Measurements from ENCODE around the gene TDO2.

The TDO2 gene

DNA sequence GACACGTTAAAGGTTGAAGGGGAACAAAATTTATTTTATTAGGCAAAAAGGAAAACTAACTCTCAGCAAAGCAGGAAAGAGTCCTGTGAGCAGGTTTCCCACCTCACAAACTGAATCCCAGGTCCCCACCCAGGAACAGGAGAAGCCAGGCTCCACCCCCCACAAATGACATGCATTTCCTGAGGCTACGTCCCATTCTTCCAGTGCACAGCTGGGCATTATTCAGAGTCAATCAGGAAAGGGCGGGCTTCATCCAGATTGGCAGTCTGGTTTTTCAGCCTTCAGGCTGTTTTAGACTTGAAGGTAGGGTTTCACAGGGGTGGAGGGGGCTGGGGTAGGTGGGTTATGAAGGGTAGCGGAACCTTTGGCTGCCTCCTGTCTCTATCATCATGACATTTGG is 25.5 kb upstream of the TDO2 start:
- ATAC-seq (ENCODE audit: low read depth): no peak
- Histone ChIP-seq H3K36me3 (ENCODE audit: low read depth) (no peaks in the 10 kb centered on the region), H3K4me1 (ENCODE audit: insufficient read depth, poor library complexity, severe bottlenecking) (no peaks in the 10 kb centered on the region), H3K27ac (ENCODE audit: poor library complexity, severe bottlenecking) (no peak overlapping the region), H3K9me3 (ENCODE audit: severe bottlenecking) (peaks cover 3% of the 10 kb centered on the region), H3K27me3 (ENCODE audit: insufficient read depth, poor library complexity, severe bottlenecking) (no peaks in the 10 kb centered on the region), H3K4me3 (ENCODE audit: severe bottlenecking) (no peak overlapping the region)
- TF ChIP-seq, protein P1, sequence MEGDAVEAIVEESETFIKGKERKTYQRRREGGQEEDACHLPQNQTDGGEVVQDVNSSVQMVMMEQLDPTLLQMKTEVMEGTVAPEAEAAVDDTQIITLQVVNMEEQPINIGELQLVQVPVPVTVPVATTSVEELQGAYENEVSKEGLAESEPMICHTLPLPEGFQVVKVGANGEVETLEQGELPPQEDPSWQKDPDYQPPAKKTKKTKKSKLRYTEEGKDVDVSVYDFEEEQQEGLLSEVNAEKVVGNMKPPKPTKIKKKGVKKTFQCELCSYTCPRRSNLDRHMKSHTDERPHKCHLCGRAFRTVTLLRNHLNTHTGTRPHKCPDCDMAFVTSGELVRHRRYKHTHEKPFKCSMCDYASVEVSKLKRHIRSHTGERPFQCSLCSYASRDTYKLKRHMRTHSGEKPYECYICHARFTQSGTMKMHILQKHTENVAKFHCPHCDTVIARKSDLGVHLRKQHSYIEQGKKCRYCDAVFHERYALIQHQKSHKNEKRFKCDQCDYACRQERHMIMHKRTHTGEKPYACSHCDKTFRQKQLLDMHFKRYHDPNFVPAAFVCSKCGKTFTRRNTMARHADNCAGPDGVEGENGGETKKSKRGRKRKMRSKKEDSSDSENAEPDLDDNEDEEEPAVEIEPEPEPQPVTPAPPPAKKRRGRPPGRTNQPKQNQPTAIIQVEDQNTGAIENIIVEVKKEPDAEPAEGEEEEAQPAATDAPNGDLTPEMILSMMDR (IDR thresholded peaks at IDR 0.05; ENCODE audit: poor library complexity, severe bottlenecking): no peak
- no peak for DNase-seq (ENCODE audit: low spot score)

DNA sequence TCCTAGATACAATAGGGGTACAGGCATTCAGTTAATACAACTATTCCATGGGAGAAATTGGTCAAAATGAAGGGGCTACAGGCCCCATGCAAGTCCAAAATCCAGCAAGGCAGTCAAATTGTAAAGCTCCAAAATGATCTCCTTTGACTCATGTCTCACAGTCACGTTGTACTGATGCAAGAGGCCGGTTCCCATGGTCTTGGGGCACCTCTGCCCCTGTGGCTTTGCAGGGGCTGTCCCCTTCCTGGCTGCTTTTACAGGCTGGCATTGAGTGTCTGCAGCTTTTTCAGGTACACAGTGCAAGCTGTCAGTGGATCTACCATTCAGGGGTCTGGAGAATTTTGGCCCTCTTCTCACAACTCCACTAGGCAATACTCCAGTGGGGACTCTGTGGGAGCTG is 24.9 kb upstream of the TDO2 start:
- no peak overlapping the region for H3K27ac ChIP-seq (ENCODE audit: poor library complexity, severe bottlenecking)
- no peak for DNase-seq (ENCODE audit: low spot score)
- TF ChIP-seq, protein P1 (IDR thresholded peaks at IDR 0.05; ENCODE audit: poor library complexity, severe bottlenecking): no peak

GRCh38 chr4:155879767-155880166 is 23.7 kb upstream of the TDO2 start:
- Histone ChIP-seq H3K36me3 (ENCODE audit: low read depth) (no peaks in the 10 kb centered on the region), H3K4me1 (ENCODE audit: insufficient read depth, poor library complexity, severe bottlenecking) (no peaks in the 10 kb centered on the region), H3K9me3 (ENCODE audit: severe bottlenecking) (peaks cover 2% of the 10 kb centered on the region), H3K27ac (ENCODE audit: poor library complexity, severe bottlenecking) (no peak overlapping the region), H3K27me3 (ENCODE audit: insufficient read depth, poor library complexity, severe bottlenecking) (no peaks in the 10 kb centered on the region), H3K4me3 (ENCODE audit: severe bottlenecking) (no peak overlapping the region)
- DNase-seq (ENCODE audit: low spot score): no peak
- TF ChIP-seq, protein P1 (IDR thresholded peaks at IDR 0.05; ENCODE audit: poor library complexity, severe bottlenecking): no peak
- no peak for ATAC-seq (ENCODE audit: low read depth)

More for the DNA sequence above, 24.9 kb upstream of the TDO2 start:
- peaks cover 3% of the 10 kb centered on the region for H3K9me3 ChIP-seq (ENCODE audit: severe bottlenecking)
- no peaks in the 10 kb centered on the region for H3K27me3 ChIP-seq (ENCODE audit: insufficient read depth, poor library complexity, severe bottlenecking)
- H3K4me3 ChIP-seq (ENCODE audit: severe bottlenecking): no peak overlapping the region
- H3K36me3 ChIP-seq (ENCODE audit: low read depth): no peaks in the 10 kb centered on the region
- ATAC-seq (ENCODE audit: low read depth): no peak
- H3K4me1 ChIP-seq (ENCODE audit: insufficient read depth, poor library complexity, severe bottlenecking): no peaks in the 10 kb centered on the region

DNA sequence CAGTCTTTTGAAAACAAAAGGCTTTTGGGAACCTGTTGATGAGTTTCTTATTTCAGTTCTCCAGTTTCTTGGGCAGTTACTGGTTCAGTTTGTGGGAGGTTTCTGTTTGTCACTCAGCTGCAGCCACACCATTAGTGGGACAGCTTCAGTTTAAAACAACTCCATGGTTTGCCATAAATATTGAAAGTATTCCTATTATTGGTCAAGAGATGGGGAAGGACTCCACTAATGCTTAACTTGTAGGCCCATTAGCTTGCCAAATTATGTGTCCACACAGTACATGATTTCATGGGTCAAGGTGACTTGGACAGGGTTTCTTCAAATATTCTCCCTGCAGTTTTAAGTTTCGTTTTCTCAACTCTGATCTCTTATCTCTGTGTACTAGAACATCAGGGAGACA is 21.9 kb upstream of the TDO2 start:
- Histone ChIP-seq H3K36me3 (ENCODE audit: low read depth) (no peaks in the 10 kb centered on the region), H3K27me3 (ENCODE audit: insufficient read depth, poor library complexity, severe bottlenecking) (no peaks in the 10 kb centered on the region), H3K4me1 (ENCODE audit: insufficient read depth, poor library complexity, severe bottlenecking) (no peaks in the 10 kb centered on the region), H3K9me3 (ENCODE audit: severe bottlenecking) (no peaks in the 10 kb centered on the region), H3K27ac (ENCODE audit: poor library complexity, severe bottlenecking) (no peak overlapping the region), H3K4me3 (ENCODE audit: severe bottlenecking) (no peak overlapping the region)
- DNase-seq (ENCODE audit: low spot score) (no peak), ATAC-seq (ENCODE audit: low read depth) (no peak)
- TF ChIP-seq, protein P1 (IDR thresholded peaks at IDR 0.05; ENCODE audit: poor library complexity, severe bottlenecking): no peak

DNA sequence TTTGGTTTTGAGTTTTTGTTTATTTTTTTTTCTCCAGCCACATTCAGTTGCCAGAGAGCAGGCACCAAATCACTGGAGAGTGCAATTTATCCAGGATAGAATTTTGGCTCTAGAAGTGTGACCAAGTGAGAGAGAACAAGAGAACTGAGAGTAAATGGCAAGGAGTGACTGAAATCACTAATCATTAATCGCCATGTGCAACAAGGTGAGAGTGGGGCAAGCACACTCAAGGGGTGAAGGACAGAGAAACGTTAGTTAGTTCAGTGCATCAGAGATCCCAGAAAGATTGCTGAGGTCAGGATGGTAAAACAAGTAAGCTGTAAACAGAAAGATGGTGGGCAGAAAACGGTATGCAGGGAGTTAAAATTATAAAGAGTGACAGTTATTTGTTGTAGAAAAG is 19.6 kb upstream of the TDO2 start:
- Histone ChIP-seq H3K36me3 (ENCODE audit: low read depth) (no peaks in the 10 kb centered on the region), H3K27ac (ENCODE audit: poor library complexity, severe bottlenecking) (no peak overlapping the region), H3K4me1 (ENCODE audit: insufficient read depth, poor library complexity, severe bottlenecking) (no peaks in the 10 kb centered on the region), H3K4me3 (ENCODE audit: severe bottlenecking) (no peak overlapping the region), H3K9me3 (ENCODE audit: severe bottlenecking) (no peaks in the 10 kb centered on the region), H3K27me3 (ENCODE audit: insufficient read depth, poor library complexity, severe bottlenecking) (no peaks in the 10 kb centered on the region)
- DNase-seq (ENCODE audit: low spot score): no peak
- TF ChIP-seq, protein P1 (IDR thresholded peaks at IDR 0.05; ENCODE audit: poor library complexity, severe bottlenecking): no peak
- ATAC-seq (ENCODE audit: low read depth): no peak

All from RWPE2 (cell line).